ENCODE data around the gene MRPS18A. TPM values are rescaled to one million over a fixed set of nuclear protein-coding genes. Genes with fewer than 3 reads are reported as not detected.

The MRPS18A gene
- total and polyA plus RNA-seq, 2 of the 13 experiments (the other 11 are each of a cell fraction or from before 2014, with no cell fraction given), result 87.8 to 89.1 TPM

- TF ChIP-seq PHF20 (CRISPR knock-in tag; IDR thresholded peaks at IDR 0.05), result peak; percentile 92
- TF ChIP-seq ZSCAN31 (CRISPR knock-in tag; IDR thresholded peaks at IDR 0.05; ENCODE audit: low read depth), result peak; percentile 66
- TF ChIP-seq GPN1 (CRISPR knock-in tag; IDR thresholded peaks at IDR 0.05; ENCODE audit: borderline replicate concordance), result peak; percentile 15; the same call in 1 of the 2 replicates
- TF ChIP-seq ARID5B (CRISPR knock-in tag; IDR thresholded peaks at IDR 0.05), result peak; percentile 52
- TF ChIP-seq JUN (CRISPR knock-in tag; IDR thresholded peaks at IDR 0.05), result peak; percentile 56; the same call in 1 of the 2 replicates
- TF ChIP-seq MED8 (CRISPR knock-in tag; IDR thresholded peaks at IDR 0.05; ENCODE audit: insufficient replicate concordance), result peak; percentile 51
- peak; percentile 86 to 91 for TF ChIP-seq HMGXB4 (CRISPR knock-in tag; IDR thresholded peaks at IDR 0.05; ENCODE audit: borderline replicate concordance in 1 of 2, low read depth in 1 of 2)
- TF ChIP-seq ZNF615 (CRISPR knock-in tag; IDR thresholded peaks at IDR 0.05; ENCODE audit: borderline replicate concordance), result peak; percentile 47; the same call in 1 of the 2 replicates
- TF ChIP-seq PAXIP1 (CRISPR knock-in tag; conservative IDR thresholded peaks at IDR 0.05), result peak; percentile 71
- no peak for TF ChIP-seq SNAPC5 (CRISPR knock-in tag; IDR thresholded peaks at IDR 0.05; ENCODE audit: borderline replicate concordance)
These were observed 51.9 kb downstream of the MRPS18A start, which contains the start of gene MAD2L1BP (continued) for GRCh38 chr6:43635387-43636307.

Data from HepG2 (cell line).